ENCODE measurements around the gene FBP2.
"Not testable (repeated sequence)": the region's sequence is repeated elsewhere in the genome, so short reads cannot be mapped to it uniquely, and the experiment has no call there.

Gene FBP2

DNA sequence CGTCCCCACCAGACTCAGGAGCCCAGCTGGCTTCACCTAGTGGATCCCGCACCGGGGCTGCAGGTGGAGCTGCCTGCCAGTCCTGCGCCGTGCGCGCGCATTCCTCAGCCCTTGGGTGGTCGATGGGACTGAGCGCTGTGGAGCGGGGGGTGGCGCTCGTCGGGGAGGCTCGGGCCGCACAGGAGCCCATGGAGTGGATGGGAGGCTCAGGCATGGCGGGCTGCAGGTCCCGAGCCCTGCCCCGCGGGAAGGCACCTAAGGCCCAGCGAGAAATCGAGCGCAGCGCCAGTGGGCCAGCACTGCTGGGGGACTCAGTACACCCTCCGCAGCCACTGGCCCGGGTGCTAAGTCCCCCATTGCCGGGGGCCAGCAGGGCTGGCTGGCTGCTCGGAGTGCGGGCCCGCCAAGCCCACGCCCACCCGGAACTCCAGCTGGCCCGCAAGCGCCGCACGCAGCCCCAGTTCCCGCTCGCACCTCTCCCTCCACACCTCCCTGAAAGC is 2.5 kb downstream of the FBP2 start:
- DNase-seq (ENCODE audit: low spot score in 2 of 2); H3K9me3 Mint-ChIP-seq; H3K4me3 Mint-ChIP-seq; ATAC-seq; H3K27ac Mint-ChIP-seq; H3K36me3 Mint-ChIP-seq; H3K4me1 Mint-ChIP-seq: not testable (repeated sequence)

DNA sequence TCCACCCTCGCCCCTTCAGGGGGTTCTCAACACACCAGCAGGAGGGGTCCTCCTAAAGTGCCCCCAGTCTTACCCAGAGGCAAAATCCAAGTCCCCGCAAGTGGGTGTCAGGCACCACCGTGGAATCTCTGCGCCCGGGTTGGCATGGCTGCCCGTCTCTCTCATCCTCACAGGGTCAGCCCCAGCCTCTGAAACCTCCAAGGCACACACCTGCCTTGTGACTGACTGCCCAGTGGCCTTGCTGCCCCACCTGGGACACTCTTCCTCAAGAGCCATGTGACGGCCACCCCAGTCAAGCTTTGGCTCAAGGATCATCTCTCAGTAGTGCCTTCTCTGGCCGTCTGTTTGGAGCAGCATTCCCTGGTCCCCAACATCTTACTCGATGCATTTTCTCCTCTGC is 4.9 kb downstream of the FBP2 start:
- no peaks in the 10 kb centered on the region for H3K9me3 Mint-ChIP-seq
- H3K27ac Mint-ChIP-seq, result no peak overlapping the region
- H3K4me3 Mint-ChIP-seq, result no peak overlapping the region
- peaks cover 6% of the 10 kb centered on the region for H3K4me1 Mint-ChIP-seq
- no peak for DNase-seq (ENCODE audit: low spot score in 2 of 2)
- no peaks in the 10 kb centered on the region for H3K36me3 Mint-ChIP-seq
- no peak for ATAC-seq

DNA sequence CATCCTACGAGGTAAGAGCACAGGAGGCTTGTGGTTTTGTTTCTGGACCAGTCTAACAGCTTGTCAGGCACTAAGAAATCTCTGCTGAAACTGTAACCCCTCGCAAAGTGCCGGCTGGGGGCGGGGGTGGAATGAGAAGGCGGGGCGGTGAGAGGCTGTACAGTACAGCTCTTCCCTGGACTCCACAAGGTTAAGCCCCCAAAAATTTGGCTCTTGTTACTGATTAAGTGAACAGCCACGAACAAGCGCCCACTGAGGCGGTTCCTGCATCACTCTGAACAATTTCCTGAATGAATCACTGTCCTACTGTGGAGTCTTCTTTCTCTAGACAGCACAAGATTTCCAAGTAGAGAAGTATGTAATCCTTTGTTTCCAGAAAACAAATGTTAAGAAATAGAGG is 6.8 kb downstream of the FBP2 start:
- ATAC-seq, result peak; percentile 48
- peaks cover 6% of the 10 kb centered on the region for H3K4me1 Mint-ChIP-seq
- no peaks in the 10 kb centered on the region for H3K9me3 Mint-ChIP-seq
- no peak overlapping the region for H3K27ac Mint-ChIP-seq
- no peak for DNase-seq (ENCODE audit: low spot score in 2 of 2)
- H3K4me3 Mint-ChIP-seq, result peak overlapping the region; percentile 38
- H3K36me3 Mint-ChIP-seq, result no peaks in the 10 kb centered on the region

GRCh38 chr9:94586316-94586715 is 7.3 kb downstream of the FBP2 start:
- peaks cover 6% of the 10 kb centered on the region for H3K4me1 Mint-ChIP-seq
- ATAC-seq (peak; percentile 60), DNase-seq (ENCODE audit: low spot score in 2 of 2) (no peak)
- H3K27ac Mint-ChIP-seq, result no peak overlapping the region
- H3K4me3 Mint-ChIP-seq, result peak overlapping the region; percentile 38
- no peaks in the 10 kb centered on the region for H3K9me3 Mint-ChIP-seq
- H3K36me3 Mint-ChIP-seq, result no peaks in the 10 kb centered on the region

DNA sequence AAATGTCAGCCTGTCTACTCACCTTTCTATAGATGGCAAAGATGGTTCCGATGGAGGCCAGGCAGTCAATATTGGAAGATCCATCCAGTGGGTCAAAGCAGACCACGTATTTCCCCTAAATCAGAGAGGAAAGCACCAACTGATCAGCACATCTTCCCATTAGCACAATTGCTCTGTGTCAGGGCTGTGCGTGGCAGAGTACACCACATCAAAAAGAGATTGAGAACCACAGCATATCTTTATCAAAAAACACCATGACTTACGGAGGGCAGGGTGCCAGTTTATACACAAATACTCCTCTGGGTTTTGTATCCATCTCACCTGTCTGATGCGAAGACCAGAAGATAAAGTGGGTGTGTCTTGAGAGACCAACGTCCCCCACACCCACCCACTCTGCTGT is 9.1 kb downstream of the FBP2 start:
- Mint-ChIP-seq H3K36me3 (no peaks in the 10 kb centered on the region), H3K4me3 (no peak overlapping the region), H3K4me1 (peaks cover 6% of the 10 kb centered on the region), H3K27ac (no peak overlapping the region), H3K9me3 (no peaks in the 10 kb centered on the region)
- ATAC-seq, result no peak
- no peak for DNase-seq (ENCODE audit: low spot score in 2 of 2)

GRCh38 chr9:94581728-94582127 is 11.9 kb downstream of the FBP2 start:
- ATAC-seq (no peak), DNase-seq (ENCODE audit: low spot score in 2 of 2) (no peak)
- no peak overlapping the region for H3K27ac Mint-ChIP-seq
- no peaks in the 10 kb centered on the region for H3K36me3 Mint-ChIP-seq
- no peak overlapping the region for H3K4me3 Mint-ChIP-seq
- H3K9me3 Mint-ChIP-seq, result no peaks in the 10 kb centered on the region
- H3K4me1 Mint-ChIP-seq, result peaks cover 8% of the 10 kb centered on the region

GRCh38 chr9:94577571-94577970 is 16.1 kb downstream of the FBP2 start:
- Mint-ChIP-seq H3K27ac (no peak overlapping the region), H3K36me3 (no peaks in the 10 kb centered on the region), H3K9me3 (no peaks in the 10 kb centered on the region), H3K4me1 (peaks cover 5% of the 10 kb centered on the region), H3K4me3 (no peak overlapping the region)
- DNase-seq (ENCODE audit: low spot score in 2 of 2) (no peak), ATAC-seq (no peak)

DNA sequence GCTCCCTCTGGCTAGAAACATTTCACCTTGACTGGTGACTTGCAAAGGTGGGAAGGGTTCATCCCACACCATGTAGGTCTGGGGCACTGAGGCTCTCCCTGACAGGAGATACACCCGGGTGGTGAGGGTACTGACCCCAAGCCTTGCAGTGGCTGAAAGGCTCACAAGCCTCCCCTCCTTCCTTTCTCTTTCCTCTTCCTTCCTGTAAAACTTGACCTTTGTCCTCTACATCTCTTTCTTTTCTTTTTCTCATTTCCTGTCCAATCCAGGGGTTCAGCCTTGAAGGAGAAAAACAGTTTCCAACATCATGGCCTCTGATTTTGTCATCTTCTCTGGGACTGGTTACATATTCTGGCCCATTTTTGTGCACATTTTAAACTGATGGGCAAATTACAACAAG is 16.6 kb downstream of the FBP2 start:
- DNase-seq (ENCODE audit: low spot score in 2 of 2), result no peak
- Mint-ChIP-seq H3K36me3 (no peaks in the 10 kb centered on the region), H3K9me3 (no peaks in the 10 kb centered on the region), H3K4me1 (peaks cover 5% of the 10 kb centered on the region), H3K27ac (no peak overlapping the region), H3K4me3 (no peak overlapping the region)
- ATAC-seq, result no peak

GRCh38 chr9:94576131-94576530 is 17.5 kb downstream of the FBP2 start:
- Mint-ChIP-seq H3K9me3 (no peaks in the 10 kb centered on the region), H3K27ac (no peak overlapping the region), H3K4me3 (no peak overlapping the region), H3K36me3 (no peaks in the 10 kb centered on the region), H3K4me1 (peaks cover 5% of the 10 kb centered on the region)
- no peak for ATAC-seq
- no peak for DNase-seq (ENCODE audit: low spot score in 2 of 2)

DNA sequence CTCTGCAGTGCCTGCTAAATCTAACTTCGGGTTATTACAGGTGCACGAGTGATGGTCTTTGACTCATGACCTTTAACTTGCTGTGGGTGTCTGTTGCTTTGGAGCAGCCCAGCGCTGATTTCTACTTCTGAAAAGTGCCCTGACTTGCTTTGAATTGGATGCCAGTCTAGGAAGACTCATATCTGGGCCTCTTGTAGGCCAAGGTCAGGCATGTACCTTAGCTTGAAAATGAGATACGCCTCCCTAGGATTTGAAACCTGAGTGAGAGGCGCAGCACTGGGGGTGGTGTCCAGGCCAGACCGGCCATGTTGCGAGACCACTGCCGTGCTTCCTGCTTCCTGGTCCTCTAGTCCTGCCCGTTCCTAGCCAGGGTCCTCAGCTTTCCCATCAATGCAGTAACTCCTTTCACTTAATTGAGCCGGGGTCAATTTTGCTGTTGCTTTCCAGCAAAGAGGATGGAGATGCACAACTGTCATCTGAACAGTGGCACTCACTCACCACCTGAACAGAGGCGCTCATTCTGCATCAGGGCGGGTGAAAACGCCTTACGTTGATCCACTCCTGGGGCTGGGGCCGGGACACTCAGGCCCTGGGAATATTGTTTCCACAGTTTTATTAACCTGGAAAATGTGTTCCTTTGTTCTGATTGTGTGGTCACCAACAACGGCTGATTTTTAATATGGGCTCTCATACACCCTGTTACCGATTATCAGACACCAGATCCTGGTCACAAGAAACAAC is 24.5 kb downstream of the FBP2 start:
- Mint-ChIP-seq H3K4me1 (no peaks in the 10 kb centered on the region), H3K4me3 (no peak overlapping the region), H3K27ac (no peak overlapping the region)

GRCh38 chr9:94568250-94568889 is 25.3 kb downstream of the FBP2 start:
- Mint-ChIP-seq H3K9me3 (no peaks in the 10 kb centered on the region), H3K4me3 (no peak overlapping the region), H3K36me3 (no peaks in the 10 kb centered on the region), H3K27ac (no peak overlapping the region), H3K4me1 (no peaks in the 10 kb centered on the region)
- ATAC-seq (no peak), DNase-seq (ENCODE audit: low spot score in 2 of 2) (peak in 1 of 2 donors; percentile 36)

More for the DNA sequence above, 24.5 kb downstream of the FBP2 start:
- DNase-seq (ENCODE audit: low spot score in 2 of 2), result no peak
- Mint-ChIP-seq H3K36me3 (no peaks in the 10 kb centered on the region), H3K9me3 (no peaks in the 10 kb centered on the region)
- ATAC-seq, result no peak

- Mint-ChIP-seq H3K9me3 (no peaks in the 10 kb centered on the region), H3K4me3 (no peak overlapping the region), H3K36me3 (no peaks in the 10 kb centered on the region), H3K4me1 (no peaks in the 10 kb centered on the region), H3K27ac (peak overlapping the region; percentile 18)
- ATAC-seq, result no peak
- DNase-seq (ENCODE audit: low spot score in 2 of 2), result no peak
These were observed 26.4 kb downstream of the FBP2 start for GRCh38 chr9:94567271-94567670.

DNA sequence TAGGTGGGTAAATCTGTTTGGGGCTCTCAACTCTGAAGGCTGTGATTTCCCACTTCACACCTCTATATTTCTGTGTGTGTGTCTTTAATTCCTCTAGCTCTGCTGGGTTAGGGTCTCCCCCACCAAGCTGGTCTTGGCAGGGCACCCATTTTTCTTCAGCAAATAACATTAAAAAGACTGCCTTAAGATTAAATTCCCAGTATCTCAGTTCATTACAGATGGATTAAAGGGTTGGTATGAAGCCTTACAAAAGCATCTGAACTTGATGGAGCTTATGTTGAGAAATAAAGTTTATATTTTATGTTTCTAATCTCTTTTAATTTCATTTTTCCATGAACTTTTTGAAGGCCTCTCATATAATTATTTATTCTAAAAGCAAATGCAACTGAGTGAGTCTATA is 27.1 kb downstream of the FBP2 start:
- no peak for ATAC-seq
- H3K4me1 Mint-ChIP-seq, result no peaks in the 10 kb centered on the region
- H3K27ac Mint-ChIP-seq, result no peak overlapping the region
- no peaks in the 10 kb centered on the region for H3K36me3 Mint-ChIP-seq
- no peak for DNase-seq (ENCODE audit: low spot score in 2 of 2)
- H3K4me3 Mint-ChIP-seq, result no peak overlapping the region
- no peaks in the 10 kb centered on the region for H3K9me3 Mint-ChIP-seq

GRCh38 chr9:94564279-94564678 is 29.3 kb downstream of the FBP2 start:
- H3K36me3 Mint-ChIP-seq; H3K4me3 Mint-ChIP-seq; ATAC-seq; H3K27ac Mint-ChIP-seq; DNase-seq (ENCODE audit: low spot score in 2 of 2); H3K9me3 Mint-ChIP-seq; H3K4me1 Mint-ChIP-seq: not testable (repeated sequence)

GRCh38 chr9:94563548-94563947 is 30.1 kb downstream of the FBP2 start:
- Mint-ChIP-seq H3K4me1 (no peaks in the 10 kb centered on the region), H3K27ac (no peak overlapping the region), H3K4me3 (no peak overlapping the region), H3K9me3 (no peaks in the 10 kb centered on the region), H3K36me3 (no peaks in the 10 kb centered on the region)
- ATAC-seq (no peak), DNase-seq (ENCODE audit: low spot score in 2 of 2) (no peak)

DNA sequence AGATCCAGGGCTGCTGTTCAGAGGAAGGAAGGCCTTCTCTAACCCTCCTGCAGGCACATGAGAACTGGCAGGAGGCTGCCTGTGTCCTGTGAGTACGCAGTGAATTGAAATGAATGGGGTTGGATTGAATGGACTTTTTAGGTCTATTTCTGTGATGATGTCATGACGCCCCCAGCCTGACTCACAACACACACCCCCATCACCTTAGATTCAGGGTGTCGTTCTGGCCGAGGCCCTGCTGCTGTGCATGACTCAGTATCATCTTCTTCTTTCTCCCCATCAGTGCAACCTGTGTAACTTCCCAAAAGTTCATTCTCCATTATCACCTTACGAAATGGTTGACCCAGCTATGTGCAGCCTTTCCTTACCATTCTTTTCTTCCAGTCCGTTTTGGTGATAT is 33.4 kb downstream of the FBP2 start:
- Mint-ChIP-seq H3K4me1 (no peaks in the 10 kb centered on the region), H3K9me3 (no peaks in the 10 kb centered on the region), H3K27ac (no peak overlapping the region), H3K4me3 (no peak overlapping the region), H3K36me3 (no peaks in the 10 kb centered on the region)
- DNase-seq (ENCODE audit: low spot score in 2 of 2) (no peak), ATAC-seq (peak; percentile 57)

All from stimulated activated effector memory CD8-positive, alpha-beta T cell treated with anti-CD3 and anti-CD28 coated beads, Interleukin-12 subunit alpha, Interleukin-12 subunit beta, amount 100 ng/mL, for 72 hours (primary cell).